Measurements from ENCODE around the gene CCDC149.

DNA sequence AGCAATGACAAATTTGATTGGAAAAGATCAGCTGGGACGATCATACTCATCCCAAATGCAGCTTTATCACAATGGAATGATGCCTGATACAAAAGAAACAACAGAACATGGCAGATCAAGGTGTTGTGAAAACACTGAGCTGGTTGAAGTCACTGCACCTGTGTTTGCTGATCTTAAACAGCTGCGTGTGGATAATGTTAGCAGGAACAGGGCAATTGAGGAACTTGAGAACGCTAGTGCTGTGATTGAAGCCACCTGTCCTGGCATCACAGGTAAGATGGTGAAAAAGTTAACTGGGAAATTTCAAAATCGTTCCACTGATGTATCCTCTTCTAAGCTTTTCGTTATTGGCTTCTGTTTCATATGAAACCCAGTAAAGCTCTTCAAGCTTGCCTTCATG is 144.8 kb downstream of the CCDC149 start:
- TF ChIP-seq, protein P1, sequence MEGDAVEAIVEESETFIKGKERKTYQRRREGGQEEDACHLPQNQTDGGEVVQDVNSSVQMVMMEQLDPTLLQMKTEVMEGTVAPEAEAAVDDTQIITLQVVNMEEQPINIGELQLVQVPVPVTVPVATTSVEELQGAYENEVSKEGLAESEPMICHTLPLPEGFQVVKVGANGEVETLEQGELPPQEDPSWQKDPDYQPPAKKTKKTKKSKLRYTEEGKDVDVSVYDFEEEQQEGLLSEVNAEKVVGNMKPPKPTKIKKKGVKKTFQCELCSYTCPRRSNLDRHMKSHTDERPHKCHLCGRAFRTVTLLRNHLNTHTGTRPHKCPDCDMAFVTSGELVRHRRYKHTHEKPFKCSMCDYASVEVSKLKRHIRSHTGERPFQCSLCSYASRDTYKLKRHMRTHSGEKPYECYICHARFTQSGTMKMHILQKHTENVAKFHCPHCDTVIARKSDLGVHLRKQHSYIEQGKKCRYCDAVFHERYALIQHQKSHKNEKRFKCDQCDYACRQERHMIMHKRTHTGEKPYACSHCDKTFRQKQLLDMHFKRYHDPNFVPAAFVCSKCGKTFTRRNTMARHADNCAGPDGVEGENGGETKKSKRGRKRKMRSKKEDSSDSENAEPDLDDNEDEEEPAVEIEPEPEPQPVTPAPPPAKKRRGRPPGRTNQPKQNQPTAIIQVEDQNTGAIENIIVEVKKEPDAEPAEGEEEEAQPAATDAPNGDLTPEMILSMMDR (conservative IDR thresholded peaks at IDR 0.05; ENCODE audit: low read depth, low read length): no peak
- TF ChIP-seq SMC3 (IDR thresholded peaks at IDR 0.05; ENCODE audit: low read depth, low read length) (no peak), MXI1 (IDR thresholded peaks at IDR 0.05; ENCODE audit: borderline replicate concordance, low read depth, low read length) (no peak), POLR2A (IDR thresholded peaks at IDR 0.05; ENCODE audit: low read depth, low read length) (no peak), CHD1 (IDR thresholded peaks at IDR 0.05; ENCODE audit: low read depth, low read length) (no peak), MAFK (IDR thresholded peaks at IDR 0.05; ENCODE audit: low read depth, low read length) (no peak), RCOR1 (IDR thresholded peaks at IDR 0.05; ENCODE audit: insufficient replicate concordance, low read length) (no peak), CEBPB (IDR thresholded peaks at IDR 0.05; ENCODE audit: low read depth, low read length) (no peak)
- TF ChIP-seq, protein P2, sequence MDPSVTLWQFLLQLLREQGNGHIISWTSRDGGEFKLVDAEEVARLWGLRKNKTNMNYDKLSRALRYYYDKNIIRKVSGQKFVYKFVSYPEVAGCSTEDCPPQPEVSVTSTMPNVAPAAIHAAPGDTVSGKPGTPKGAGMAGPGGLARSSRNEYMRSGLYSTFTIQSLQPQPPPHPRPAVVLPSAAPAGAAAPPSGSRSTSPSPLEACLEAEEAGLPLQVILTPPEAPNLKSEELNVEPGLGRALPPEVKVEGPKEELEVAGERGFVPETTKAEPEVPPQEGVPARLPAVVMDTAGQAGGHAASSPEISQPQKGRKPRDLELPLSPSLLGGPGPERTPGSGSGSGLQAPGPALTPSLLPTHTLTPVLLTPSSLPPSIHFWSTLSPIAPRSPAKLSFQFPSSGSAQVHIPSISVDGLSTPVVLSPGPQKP (IDR thresholded peaks at IDR 0.05; ENCODE audit: borderline replicate concordance, low read depth, low read length): no peak
- TF ChIP-seq, protein P3, sequence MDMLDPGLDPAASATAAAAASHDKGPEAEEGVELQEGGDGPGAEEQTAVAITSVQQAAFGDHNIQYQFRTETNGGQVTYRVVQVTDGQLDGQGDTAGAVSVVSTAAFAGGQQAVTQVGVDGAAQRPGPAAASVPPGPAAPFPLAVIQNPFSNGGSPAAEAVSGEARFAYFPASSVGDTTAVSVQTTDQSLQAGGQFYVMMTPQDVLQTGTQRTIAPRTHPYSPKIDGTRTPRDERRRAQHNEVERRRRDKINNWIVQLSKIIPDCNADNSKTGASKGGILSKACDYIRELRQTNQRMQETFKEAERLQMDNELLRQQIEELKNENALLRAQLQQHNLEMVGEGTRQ (IDR thresholded peaks at IDR 0.05; ENCODE audit: low read depth, low read length): no peak

All from IMR-90 (cell line).